VCaP (cell line): ENCODE data around the gene TECRL.

Experiments
- H3K27ac ChIP-seq: fragments of 450-650 bp; 2 replicates; pipeline ENCODE4 v1.5.1; 2017
- TF ChIP-seq, protein P1 (sequence below): fragments of 450-650 bp; conservative IDR thresholded peaks from 2 replicates; pipeline ENCODE4 v1.5.1; 2017; ENCODE audit warnings: mild to moderate bottlenecking, moderate library complexity

TECRL gene

DNA sequence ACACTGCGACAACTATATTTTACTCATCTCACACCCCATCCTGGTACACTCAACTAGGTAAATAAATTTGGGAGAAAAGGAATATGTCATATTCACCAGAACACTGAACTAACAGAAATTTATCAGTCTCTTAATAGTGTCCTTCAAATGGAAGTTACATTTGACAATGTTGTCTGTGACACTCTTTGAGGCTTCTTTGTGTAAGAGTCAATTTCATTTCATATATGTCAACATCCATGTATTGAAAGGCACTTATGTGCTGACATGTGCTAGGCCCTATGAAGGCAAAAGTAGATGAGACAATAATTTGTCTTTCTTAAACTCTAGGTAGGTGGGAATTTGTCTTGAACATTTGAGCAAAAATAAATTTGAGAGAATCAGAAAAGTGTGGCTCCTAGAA lies 82.0 kb downstream of the TECRL start:
- TF ChIP-seq, protein P1, sequence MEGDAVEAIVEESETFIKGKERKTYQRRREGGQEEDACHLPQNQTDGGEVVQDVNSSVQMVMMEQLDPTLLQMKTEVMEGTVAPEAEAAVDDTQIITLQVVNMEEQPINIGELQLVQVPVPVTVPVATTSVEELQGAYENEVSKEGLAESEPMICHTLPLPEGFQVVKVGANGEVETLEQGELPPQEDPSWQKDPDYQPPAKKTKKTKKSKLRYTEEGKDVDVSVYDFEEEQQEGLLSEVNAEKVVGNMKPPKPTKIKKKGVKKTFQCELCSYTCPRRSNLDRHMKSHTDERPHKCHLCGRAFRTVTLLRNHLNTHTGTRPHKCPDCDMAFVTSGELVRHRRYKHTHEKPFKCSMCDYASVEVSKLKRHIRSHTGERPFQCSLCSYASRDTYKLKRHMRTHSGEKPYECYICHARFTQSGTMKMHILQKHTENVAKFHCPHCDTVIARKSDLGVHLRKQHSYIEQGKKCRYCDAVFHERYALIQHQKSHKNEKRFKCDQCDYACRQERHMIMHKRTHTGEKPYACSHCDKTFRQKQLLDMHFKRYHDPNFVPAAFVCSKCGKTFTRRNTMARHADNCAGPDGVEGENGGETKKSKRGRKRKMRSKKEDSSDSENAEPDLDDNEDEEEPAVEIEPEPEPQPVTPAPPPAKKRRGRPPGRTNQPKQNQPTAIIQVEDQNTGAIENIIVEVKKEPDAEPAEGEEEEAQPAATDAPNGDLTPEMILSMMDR, result no peak
- H3K27ac ChIP-seq, result no peak overlapping the region

DNA sequence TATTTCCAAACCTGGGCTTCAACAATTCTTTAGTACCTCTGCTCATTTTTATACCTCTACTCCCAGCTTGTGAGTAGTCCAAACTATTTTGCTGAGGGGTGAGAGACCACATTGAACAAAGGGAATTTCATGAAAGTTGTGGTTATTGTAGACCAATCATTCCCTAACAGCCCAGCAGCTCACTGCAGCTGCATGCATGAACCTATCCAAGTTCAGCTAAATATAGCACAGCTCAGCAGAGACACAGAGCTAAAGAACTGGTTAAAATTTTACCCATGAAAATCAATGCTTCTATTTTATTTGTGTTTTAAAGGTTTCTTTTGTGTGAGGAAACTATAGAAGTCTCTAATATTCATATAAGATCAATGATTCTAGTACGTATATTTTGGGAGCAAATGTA lies 82.7 kb downstream of the TECRL start:
- no peak overlapping the region for H3K27ac ChIP-seq
- TF ChIP-seq, protein P1, result no peak

GRCh38 chr4:64306255-64306565 lies 103.0 kb downstream of the TECRL start:
- TF ChIP-seq, protein P1, result no peak
- H3K27ac ChIP-seq, result no peak overlapping the region

GRCh38 chr4:64305565-64306254 lies 103.5 kb downstream of the TECRL start:
- TF ChIP-seq, protein P1, result no peak
- H3K27ac ChIP-seq, result no peak overlapping the region

GRCh38 chr4:64272432-64272831 lies 136.8 kb downstream of the TECRL start:
- no peak overlapping the region for H3K27ac ChIP-seq

DNA sequence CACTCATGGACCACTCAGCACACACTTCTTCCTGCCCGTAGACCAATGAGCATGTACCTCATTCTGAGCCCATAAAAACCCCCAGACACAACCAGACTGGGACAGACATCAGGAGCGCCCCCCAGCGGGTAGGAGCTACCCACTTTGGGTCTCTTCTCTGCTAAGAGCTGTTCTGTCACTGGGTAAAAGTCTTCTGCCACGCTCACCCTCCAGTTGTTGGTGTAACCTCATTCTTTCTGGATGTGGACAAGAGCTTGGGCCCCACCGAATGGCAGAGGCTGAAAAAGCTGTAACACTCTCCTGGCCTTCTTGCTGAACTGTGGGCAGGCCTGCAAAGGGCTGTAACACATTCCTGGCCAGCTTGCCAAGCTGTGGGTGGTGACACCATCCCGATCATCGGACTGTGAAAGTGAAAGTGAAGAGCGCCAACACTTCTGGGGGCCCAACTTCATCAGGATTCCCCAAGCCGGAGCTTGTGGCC lies 137.6 kb downstream of the TECRL start:
- TF ChIP-seq, protein P1, result no peak
- no peak overlapping the region for H3K27ac ChIP-seq

More at GRCh38 chr4:64272432-64272831, 136.8 kb downstream of the TECRL start:
- TF ChIP-seq, protein P1, result no peak

DNA sequence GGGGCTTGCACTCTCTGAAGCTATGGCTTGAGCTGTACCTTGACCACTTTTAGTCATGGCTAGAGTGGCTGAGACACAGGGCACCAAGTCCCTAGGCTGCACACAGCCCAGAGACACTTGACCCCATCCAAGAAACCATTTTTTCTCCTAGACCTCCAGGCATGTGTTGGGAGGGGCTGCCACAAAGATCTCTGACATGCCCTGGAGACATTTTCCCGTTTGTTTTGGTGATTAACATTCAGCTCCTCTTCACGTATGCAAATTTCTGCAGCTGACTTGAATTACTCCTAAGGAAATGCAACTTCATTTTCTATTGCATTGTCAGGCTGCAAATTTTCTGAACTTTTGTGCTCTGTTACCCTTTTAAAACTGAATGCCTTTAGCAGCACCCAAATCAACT lies 142.6 kb downstream of the TECRL start:
- no peak overlapping the region for H3K27ac ChIP-seq
- TF ChIP-seq, protein P1, result no peak
